ENCODE data around the gene LRRC56. TPM values are rescaled to one million over a fixed set of nuclear protein-coding genes. Genes with fewer than 3 reads are reported as not detected.

Gene LRRC56
- total RNA-seq, 1 donor from 2014 or later: not detected

DNA sequence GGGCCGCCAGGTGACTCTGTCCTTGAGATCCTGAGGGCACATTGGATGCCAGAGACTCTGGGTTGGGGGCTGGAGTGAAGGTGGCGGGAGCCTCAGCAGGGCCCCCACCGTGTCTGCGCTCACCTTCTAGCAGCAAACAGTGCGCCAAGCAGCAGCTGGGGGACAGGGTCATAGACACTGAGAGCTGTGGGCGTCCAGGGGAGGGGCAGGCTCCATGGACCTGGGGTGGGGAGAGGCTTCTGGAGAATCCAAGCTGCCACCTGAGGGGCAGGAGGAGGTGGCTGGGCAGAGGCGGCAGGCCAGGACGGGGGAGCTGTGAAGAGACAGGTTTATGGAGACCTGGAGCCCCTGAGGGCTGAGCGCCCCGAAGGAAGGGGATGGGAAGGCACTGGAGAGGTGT lies 47.0 kb downstream of the LRRC56 start:
- TF ChIP-seq, protein P1, sequence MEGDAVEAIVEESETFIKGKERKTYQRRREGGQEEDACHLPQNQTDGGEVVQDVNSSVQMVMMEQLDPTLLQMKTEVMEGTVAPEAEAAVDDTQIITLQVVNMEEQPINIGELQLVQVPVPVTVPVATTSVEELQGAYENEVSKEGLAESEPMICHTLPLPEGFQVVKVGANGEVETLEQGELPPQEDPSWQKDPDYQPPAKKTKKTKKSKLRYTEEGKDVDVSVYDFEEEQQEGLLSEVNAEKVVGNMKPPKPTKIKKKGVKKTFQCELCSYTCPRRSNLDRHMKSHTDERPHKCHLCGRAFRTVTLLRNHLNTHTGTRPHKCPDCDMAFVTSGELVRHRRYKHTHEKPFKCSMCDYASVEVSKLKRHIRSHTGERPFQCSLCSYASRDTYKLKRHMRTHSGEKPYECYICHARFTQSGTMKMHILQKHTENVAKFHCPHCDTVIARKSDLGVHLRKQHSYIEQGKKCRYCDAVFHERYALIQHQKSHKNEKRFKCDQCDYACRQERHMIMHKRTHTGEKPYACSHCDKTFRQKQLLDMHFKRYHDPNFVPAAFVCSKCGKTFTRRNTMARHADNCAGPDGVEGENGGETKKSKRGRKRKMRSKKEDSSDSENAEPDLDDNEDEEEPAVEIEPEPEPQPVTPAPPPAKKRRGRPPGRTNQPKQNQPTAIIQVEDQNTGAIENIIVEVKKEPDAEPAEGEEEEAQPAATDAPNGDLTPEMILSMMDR (IDR thresholded peaks at IDR 0.05): no peak
- no peak overlapping the region for H3K27ac ChIP-seq
- no peak overlapping the region for H3K4me3 ChIP-seq
- H3K4me1 ChIP-seq: peaks cover 0 to 3% of the 10 kb centered on the region in 2 donors
- DNase-seq (ENCODE audit: low spot score in 2 of 2): no peak
- intact Hi-C loops (cut with DNase I): no loop called here
- H3K9me3 ChIP-seq: no peaks in the 10 kb centered on the region
- H3K27me3 ChIP-seq: no peaks in the 10 kb centered on the region
- peaks cover 51 to 69% of the 10 kb centered on the region in 2 donors for H3K36me3 ChIP-seq

DNA sequence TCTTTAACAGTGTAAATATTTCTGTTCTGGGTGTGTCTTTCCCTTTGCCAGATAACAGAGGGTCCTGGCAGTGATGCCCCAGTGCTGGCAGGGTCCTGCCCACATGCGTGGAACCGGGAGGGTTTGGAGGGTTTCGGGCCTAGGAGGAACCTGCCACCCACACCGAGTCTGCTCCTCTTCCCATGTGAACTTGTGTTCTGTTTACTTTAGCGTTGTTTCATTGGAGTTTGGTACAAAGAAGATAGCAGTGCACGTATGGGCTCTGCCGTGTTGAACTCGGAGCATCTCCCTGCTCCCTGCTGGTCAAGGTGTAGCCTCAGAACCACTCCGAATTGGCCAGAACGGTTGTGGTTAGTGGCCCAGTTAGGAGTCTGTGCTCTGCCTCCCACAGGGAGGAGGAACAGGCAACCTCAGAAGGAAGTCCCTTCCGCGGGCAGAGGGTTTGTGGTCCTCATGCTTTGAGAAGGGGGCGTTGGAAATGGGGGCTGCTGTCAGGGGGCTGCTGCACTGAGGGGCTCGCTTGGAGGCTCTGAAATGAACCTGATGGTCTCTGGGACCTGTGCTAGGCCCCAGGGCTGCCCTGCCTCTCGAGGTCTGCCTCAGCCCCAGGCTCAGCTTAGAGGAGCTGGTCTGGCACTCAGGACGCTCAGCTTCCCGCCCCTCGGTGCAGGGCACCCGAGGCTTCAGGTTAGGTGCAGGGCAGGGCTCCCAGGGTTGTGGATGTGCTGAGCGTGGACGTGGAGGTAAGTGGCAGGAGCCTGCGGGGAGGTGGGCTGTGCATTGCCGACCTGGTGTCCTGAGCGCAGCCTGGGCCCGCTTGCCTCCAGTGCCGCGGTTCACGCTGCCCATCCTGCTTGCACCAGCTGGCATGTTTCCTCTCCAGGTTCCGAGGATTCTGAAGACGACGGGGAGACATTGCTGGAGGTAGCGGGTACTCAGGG lies 49.3 kb downstream of the LRRC56 start:
- Histone ChIP-seq H3K4me3 (no peak overlapping the region), H3K4me1 (no peaks in the 10 kb centered on the region), H3K27ac (no peak overlapping the region), H3K36me3 (peaks cover 69 to 82% of the 10 kb centered on the region in 2 donors), H3K9me3 (no peaks in the 10 kb centered on the region), H3K27me3 (no peaks in the 10 kb centered on the region)
- intact Hi-C loops (cut with DNase I): no loop called here
- TF ChIP-seq, protein P1 (IDR thresholded peaks at IDR 0.05): no peak
- no peak for DNase-seq (ENCODE audit: low spot score in 2 of 2)

DNA sequence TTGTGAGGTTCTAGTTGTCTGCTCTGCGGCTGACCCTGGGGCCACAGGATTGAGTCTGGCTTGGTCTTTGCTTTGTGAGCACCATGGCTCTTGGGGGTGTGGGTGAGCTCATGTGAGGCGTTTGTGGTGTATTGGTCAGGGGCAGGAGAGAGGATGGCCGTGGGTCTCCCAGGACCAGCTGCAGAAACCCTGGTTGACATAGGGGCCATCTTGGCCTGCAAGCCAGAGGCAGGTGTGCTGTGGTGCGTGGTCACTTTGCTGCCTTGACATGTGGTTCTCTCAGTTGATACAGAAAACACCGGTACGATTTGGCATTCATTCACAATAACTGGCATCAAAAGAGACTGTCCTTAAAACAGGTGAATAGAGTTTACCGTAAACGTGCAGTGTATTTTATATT lies 50.2 kb downstream of the LRRC56 start:
- TF ChIP-seq, protein P1 (IDR thresholded peaks at IDR 0.05): no peak
- DNase-seq (ENCODE audit: low spot score in 2 of 2): no peak
- H3K27me3 ChIP-seq: no peaks in the 10 kb centered on the region
- no peaks in the 10 kb centered on the region for H3K9me3 ChIP-seq
- H3K27ac ChIP-seq: no peak overlapping the region
- no peak overlapping the region for H3K4me3 ChIP-seq
- intact Hi-C loops (cut with DNase I): no loop called here
- no peaks in the 10 kb centered on the region for H3K4me1 ChIP-seq
- peaks cover 73 to 77% of the 10 kb centered on the region in 2 donors for H3K36me3 ChIP-seq

DNA sequence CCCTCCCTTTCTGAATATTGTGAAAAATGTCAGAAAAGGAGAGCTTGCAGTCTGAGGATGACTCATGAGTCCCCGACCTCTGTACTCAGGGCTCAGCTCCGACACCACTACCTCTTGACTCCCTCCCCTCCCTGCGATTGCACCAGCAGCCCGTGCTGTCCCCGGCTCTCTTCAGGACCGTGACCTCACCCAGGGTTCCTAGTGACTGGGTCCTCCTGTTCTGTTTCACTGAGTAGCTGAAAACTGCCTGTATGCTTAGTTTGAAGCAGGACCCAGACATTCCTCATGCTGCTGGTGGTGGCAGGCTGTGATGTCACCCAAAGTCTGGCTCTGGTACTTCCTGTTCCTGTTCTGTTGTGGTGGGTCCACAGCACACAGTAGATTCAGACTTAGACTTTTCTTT lies 50.7 kb downstream of the LRRC56 start:
- TF ChIP-seq, protein P1 (IDR thresholded peaks at IDR 0.05): no peak
- Histone ChIP-seq H3K4me1 (no peaks in the 10 kb centered on the region), H3K36me3 (peaks cover 73 to 77% of the 10 kb centered on the region in 2 donors), H3K9me3 (no peaks in the 10 kb centered on the region), H3K27ac (peak overlapping the region in 1 of 2 donors; percentile 18), H3K4me3 (no peak overlapping the region), H3K27me3 (no peaks in the 10 kb centered on the region)
- intact Hi-C loops (cut with DNase I): no loop called here
- peak; percentile 53 to 77 for DNase-seq (ENCODE audit: low spot score in 2 of 2)

DNA sequence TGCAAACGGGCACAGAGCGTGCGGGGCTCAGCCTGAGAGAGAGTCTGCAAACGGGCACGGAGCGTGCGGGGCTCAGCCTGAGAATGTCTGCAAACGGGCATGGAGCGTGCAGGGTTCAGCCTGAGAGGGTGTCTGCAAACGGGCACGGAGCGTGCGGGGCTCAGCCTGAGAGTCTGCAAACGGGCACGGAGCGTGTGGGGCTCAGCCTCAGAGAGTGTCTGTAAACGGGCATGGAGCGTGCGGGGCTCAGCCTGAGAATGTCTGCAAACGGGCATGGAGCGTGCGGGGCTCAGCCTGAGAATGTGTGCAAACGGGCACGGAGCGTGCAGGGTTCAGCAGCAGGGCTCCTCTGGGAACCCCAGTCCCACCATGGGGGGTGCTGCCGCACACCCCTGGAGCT lies 52.5 kb downstream of the LRRC56 start:
- DNase-seq (ENCODE audit: low spot score in 2 of 2): no peak
- intact Hi-C loops (cut with DNase I): no loop called here
- TF ChIP-seq, protein P1 (IDR thresholded peaks at IDR 0.05): no peak
- H3K27me3 ChIP-seq: no peaks in the 10 kb centered on the region
- H3K4me3 ChIP-seq: no peak overlapping the region
- peaks cover 73 to 80% of the 10 kb centered on the region in 2 donors for H3K36me3 ChIP-seq
- H3K27ac ChIP-seq: no peak overlapping the region
- no peaks in the 10 kb centered on the region for H3K4me1 ChIP-seq
- no peaks in the 10 kb centered on the region for H3K9me3 ChIP-seq
